GM15510 (cell line): ENCODE data around the gene NOL12.

ENCODE experiments used
- POLR2A ChIP-seq: IDR thresholded peaks from 3 replicates; pipeline ENCODE4 v1.6.1; 2011; ENCODE audit warnings: borderline replicate concordance; ENCODE audit not compliant: insufficient read length; ENCODE audit errors: extremely low read depth

Gene NOL12

GRCh38 chr22:37686002-37686982 is at the start of gene NOL12:
Gene NOL12 (plus strand): TSS chr22:37686343. CDS start chr22:37686393, 50 bp downstream.
- peak; percentile 68 for TF ChIP-seq POLR2A

- no peak for TF ChIP-seq POLR2A
Measured at GRCh38 chr22:37636949-37637273, 49.2 kb upstream of the NOL12 start.

- peak; percentile 22 for TF ChIP-seq POLR2A
Measured at GRCh38 chr22:37638391-37639069, 47.6 kb upstream of the NOL12 start.

- TF ChIP-seq POLR2A, result peak; percentile 56
Measured at GRCh38 chr22:37639070-37639760, 46.9 kb upstream of the NOL12 start, which contains the start of gene SH3BP1. Gene SH3BP1 (plus strand): TSS chr22:37639669. CDS start chr22:37639788, 119 bp downstream.

- TF ChIP-seq POLR2A, result no peak
Measured at GRCh38 chr22:37639771-37640590, 46.2 kb upstream of the NOL12 start.

- no peak for TF ChIP-seq POLR2A
Measured at GRCh38 chr22:37640591-37641560, 45.3 kb upstream of the NOL12 start.

GRCh38 chr22:37641561-37641949 is 44.6 kb upstream of the NOL12 start:
- no peak for TF ChIP-seq POLR2A

- no peak for TF ChIP-seq POLR2A
Measured at GRCh38 chr22:37643225-37643847, 42.8 kb upstream of the NOL12 start.

- TF ChIP-seq POLR2A, result no peak
Measured at GRCh38 chr22:37647317-37647716, 38.8 kb upstream of the NOL12 start.

GRCh38 chr22:37647928-37648327 is 38.2 kb upstream of the NOL12 start:
- no peak for TF ChIP-seq POLR2A

- no peak for TF ChIP-seq POLR2A
Measured at GRCh38 chr22:37650463-37651136, 35.5 kb upstream of the NOL12 start.

GRCh38 chr22:37654563-37655251 is 31.4 kb upstream of the NOL12 start:
- TF ChIP-seq POLR2A, result no peak
